GM12891 (cell line): ENCODE data around the gene FBXO31.
"Not testable (repeated sequence)": the region's sequence is repeated elsewhere in the genome, so short reads cannot be mapped to it uniquely, and the experiment has no call there.

Experiments
- DNase-seq: peaks from one replicate; pipeline ENCODE4 v3.0.0; 2011; ENCODE audit warnings: low spot score; ENCODE audit not compliant: insufficient read length
- FAIRE-seq: peaks from 2 replicates; lab custom pipeline; 2011; peaks lifted over from hg19 to GRCh38; lab: Jason Lieb, UNC
- PAX5 ChIP-seq: IDR thresholded peaks from 2 replicates; pipeline ENCODE4 v1.6.1; 2011; ENCODE audit warnings: low read length, moderate library complexity, mild to moderate bottlenecking; ENCODE audit not compliant: insufficient read depth, severe bottlenecking
- POLR2A ChIP-seq: IDR thresholded peaks from 2 replicates; pipeline ENCODE4 v1.6.1; 2011; ENCODE audit warnings: low read depth, low read length, control low read depth
- POLR2AphosphoS5 ChIP-seq: IDR thresholded peaks from 2 replicates; pipeline ENCODE4 v1.6.1; 2011; ENCODE audit warnings: low read depth, low read length, control low read depth
- POU2F2 ChIP-seq: IDR thresholded peaks from 2 replicates; pipeline ENCODE4 v1.6.1; 2011; ENCODE audit warnings: low read depth, mild to moderate bottlenecking, control low read depth, low read length, moderate library complexity
- SPI1 ChIP-seq: IDR thresholded peaks from 2 replicates; pipeline ENCODE4 v1.6.1; 2011; ENCODE audit warnings: low read depth, low read length, control low read depth
- TAF1 ChIP-seq: IDR thresholded peaks from 2 replicates; pipeline ENCODE4 v1.6.1; 2011; ENCODE audit warnings: low read depth, low read length, control low read depth

FBXO31 gene

DNA sequence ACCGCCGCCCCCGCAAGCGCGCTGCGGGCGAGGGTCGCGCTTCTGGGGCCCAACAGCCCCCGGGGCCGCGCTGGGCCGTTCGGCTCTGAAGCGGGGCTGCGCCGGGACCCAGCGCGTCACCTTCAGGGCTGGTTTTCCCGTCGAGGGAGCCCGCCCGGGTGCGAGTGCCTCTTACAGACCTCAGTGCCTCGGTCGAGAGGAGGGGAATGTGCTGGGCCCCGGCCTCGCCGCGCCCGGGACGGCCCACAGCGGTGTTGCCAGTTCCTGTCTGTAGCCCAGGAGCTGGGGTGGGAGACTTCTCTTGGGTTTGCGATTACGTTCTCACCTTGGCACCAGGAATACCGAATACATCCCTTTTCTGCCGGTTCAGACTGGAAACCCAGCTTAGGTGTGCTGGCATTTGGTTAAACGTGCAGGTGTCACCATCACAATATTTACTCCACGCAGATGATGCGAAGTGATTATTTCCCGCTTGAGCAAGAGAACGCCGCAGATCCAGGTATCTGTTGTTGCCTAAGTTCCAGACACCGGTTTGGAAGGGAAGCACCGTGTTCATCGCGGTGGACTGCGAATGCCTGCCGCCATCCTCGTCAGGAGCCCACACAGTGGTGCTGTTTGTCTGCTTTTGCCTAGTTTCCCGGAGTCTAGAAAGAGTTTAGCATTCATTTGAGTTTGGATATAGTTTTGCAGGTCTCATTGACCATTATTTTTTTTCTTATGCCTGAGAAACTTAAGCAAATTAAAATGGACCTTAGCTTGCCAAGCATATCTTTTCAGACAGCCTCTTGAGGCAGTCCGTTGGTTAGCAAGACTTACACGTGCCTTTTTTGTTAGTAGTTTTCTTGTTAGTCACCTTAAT, 9.5 kb upstream of the FBXO31 start:
- DNase-seq (no peak), FAIRE-seq (peak; percentile 13)
- TF ChIP-seq POLR2A (no peak), SPI1 (0 out of 2 replicates have a peak, but pooled peaks have one; percentile 7), TAF1 (0 out of 2 replicates have a peak, but pooled peaks have one; percentile 30)

DNA sequence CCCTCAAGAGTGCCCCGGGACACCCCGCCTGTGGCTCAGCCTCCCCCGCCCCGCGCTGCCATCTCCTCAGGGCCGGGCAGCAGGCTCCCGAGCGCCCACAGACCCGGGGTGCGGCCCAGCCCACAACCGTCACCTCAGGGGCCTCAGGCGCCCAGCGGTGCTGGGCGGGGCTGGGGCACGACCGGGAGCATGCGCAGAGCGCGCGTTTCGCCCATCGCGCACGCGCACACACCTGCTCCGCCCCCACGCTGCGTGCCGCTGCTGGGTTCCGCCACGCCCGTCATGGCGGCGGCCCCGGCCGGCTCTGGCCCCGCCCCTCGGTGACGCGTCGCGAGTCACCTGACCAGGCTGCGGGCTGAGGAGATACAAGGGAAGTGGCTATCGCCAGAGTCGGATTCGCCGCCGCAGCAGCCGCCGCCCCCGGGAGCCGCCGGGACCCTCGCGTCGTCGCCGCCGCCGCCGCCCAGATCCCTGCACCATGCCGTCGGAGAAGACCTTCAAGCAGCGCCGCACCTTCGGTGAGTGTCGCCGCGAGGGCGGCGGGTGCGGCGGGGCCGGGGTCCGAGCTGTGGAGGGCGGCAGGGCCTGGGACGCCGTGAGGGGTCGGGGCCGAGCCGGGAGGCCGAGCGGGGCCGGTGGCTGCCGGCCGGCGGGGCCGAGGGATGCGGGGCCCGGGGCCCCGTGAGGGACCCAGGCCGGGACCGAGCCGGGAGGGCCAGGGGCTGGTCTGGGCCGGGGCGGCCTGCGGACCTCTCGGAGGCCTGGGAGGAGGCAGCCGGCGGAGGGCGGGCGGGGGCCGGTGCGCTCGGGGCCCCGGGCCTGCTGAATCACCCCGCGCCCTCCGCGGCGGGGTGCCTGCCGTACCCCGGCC, 8.6 kb upstream of the FBXO31 start, which contains the start of gene MAP1LC3B:
TSS of gene MAP1LC3B (plus strand) at position 387 of the 871 bp plus-strand sequence. CDS start at position 479, 92 bp downstream.
- FAIRE-seq (peak; percentile 96), DNase-seq (peak; percentile 92)
- TF ChIP-seq POLR2AphosphoS5 (peak; percentile 55), POU2F2 (peak; percentile 28; the same call in 1 of the 2 replicates), SPI1 (peak; percentile 46), TAF1 (peak; percentile 93), POLR2A (peak; percentile 66), PAX5 (no peak)

DNA sequence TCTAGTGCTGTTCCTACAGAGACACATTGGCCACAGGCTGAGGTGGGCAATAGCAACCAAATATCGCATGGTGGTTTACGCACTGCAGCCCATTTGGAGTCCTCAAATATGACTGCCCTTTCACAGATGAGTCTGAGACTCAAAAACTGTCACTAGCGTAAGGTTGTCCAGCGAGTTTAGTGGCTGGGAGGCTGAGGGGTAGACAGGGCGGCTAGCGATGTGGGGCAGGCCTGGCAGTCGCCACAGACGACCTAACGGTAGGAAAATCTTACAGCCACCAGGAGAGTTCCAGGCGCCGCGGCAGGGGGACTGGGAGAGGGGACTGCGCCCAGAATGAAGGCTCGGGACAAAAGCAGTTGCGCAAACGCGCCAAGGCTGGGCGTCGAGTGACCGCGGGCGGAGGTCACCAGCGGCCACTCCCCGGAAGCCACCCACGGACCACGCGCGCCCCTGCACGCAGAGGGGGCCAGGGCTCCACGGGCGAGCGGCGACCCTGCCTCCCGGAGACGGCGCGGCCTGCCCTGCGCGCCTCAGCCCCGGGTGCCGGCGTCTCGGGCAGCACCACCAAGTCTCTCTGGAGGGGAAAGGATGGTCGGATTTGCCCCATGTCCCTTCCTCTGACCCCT, 7.9 kb upstream of the FBXO31 start:
- no peak for DNase-seq
- no peak for FAIRE-seq
- no peak for TF ChIP-seq TAF1
- TF ChIP-seq POU2F2, result no peak
- TF ChIP-seq POLR2AphosphoS5, result no peak
- no peak for TF ChIP-seq POLR2A
- TF ChIP-seq PAX5, result no peak
- no peak for TF ChIP-seq SPI1

DNA sequence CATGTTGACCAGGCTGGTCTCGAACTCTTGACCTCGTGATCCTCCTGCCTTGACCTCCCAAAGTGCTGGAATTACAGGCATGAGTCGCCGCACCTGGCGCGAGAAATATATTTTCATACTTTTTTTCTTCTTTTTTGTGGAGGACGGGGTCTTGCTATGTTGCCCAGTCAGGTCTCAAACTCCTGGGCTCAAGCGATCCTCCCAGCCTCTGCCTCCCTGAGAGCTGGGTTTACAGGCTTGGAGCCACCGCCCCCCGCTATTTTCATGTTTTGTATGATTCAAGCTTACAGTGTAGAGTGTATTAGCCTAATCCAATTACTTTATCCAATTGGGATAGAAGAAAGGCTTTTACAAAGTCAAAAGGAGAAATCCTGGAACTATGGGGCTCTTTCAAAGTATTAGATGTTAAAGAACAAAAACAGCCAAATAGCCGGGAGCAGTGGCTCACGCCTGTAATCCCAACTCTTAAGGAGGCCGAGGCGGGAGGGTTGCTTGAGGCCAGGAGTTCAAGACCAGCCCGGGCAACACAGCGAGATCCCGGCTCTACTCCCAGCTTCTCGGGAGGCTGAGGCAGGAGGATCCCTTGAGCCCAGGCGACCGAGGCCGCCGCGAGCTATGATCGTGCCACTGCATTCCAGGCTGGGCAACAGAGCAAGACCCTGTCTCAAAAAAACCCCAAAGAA, 7.2 kb upstream of the FBXO31 start:
- DNase-seq, result no peak
- TF ChIP-seq PAX5, result no peak
- no peak for TF ChIP-seq POU2F2
- TF ChIP-seq POLR2A, result no peak
- no peak for TF ChIP-seq SPI1
- TF ChIP-seq TAF1, result no peak
- no peak for TF ChIP-seq POLR2AphosphoS5
- no peak for FAIRE-seq

DNA sequence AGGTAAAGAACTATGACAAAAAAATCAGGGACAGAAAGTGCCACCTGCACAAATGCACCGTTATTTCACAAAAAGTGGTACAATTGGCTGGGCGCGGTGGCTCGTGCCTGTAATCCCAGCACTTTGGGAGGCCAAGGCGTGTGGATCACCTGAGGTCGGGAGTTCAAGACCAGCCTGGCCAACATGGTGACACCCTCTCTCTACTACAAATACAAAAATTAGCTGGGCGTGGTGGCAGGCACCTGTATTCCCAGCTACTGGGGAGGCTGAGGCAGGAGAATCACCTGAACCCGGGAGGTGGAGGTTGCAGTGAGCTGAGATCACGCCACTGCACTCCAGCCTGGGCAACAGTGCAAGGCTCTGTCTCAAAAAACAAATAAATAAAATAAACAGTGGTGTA, 6.3 kb upstream of the FBXO31 start:
- FAIRE-seq, result not testable (repeated sequence)

DNA sequence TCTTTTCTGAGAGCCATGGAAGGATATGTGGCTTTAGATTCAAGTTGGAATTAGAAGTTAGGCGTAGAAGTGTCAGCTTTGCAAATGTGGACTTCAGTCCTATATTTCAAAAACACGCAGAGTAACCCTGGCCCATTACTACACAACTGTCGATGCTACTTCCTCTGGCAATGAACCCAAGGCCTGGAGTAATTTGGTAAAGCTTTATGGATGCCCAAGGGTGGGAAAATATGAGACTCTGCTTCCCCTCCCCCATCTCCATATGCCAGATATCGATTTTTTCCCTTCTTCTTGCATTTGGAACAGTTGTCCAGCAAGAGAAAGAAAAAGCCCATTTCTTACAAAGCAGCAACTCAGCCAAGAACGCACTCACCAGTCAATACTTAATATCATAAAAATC, 5.7 kb upstream of the FBXO31 start:
- FAIRE-seq, result no peak
- DNase-seq, result no peak
- TF ChIP-seq SPI1, result no peak
- no peak for TF ChIP-seq POLR2A
- no peak for TF ChIP-seq POU2F2
- no peak for TF ChIP-seq TAF1

More for the DNA sequence above, 6.3 kb upstream of the FBXO31 start:
- DNase-seq, result not testable (repeated sequence)

DNA sequence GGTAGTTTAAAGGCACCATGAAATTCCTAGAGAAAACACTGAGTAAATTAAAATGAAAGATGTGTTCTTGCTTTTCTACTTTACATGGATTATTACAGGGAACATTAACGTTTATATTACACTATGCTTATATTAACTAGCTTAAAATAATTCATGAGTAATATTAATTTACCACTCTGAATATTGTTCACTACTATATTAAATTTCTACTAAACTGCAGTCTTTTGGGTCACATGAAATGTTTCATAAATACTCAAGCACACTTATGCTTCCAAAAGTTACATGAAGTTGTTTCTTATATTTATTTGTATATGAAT, 5.2 kb upstream of the FBXO31 start:
- FAIRE-seq, result no peak
- no peak for DNase-seq
- TF ChIP-seq SPI1 (no peak), POLR2A (no peak), POLR2AphosphoS5 (no peak)

DNA sequence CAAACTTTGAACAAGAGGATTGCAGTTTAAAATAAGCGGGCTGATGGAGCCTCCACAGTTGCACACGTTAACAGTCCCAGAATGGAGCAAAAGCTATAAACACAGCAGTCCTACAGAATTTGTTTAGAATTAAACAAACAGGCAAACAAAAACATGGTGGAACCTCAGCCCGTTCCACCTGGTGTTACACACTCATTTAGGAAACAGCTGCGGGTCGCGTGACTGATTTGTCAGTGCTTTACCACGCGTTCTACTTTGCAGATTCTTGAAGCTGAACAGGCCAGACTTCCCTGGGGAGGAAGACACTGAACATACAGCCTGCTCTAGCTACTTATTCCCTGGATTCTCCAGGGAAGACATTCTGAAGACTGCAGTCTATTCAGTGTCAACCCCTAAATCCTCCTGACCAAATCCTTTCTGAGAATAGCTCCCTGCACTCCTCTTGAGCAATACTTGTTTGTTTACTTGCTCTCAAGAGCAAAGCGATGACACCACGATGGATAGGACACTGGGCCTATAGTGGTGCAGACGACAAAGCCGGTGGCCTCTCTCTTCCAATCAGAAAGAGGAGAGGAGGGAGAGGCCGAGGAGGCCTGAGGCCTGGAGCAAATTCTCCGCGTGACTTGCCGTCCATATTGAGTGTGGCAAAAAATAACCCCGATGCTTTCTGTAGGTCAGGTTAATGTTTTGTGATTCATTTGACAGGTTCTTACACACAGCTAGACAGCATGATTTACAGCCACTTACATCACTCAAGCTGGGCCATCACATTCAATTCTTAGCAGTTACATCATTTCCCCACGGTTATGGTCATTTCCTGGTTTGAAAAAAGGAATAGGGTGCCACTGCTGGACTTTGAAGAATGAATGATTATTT, 4.6 kb upstream of the FBXO31 start:
- peak; percentile 85 for FAIRE-seq
- DNase-seq, result peak; percentile 70
- no peak for TF ChIP-seq POLR2AphosphoS5
- no peak for TF ChIP-seq PAX5
- TF ChIP-seq POLR2A, result peak; percentile 48; the same call in 1 of the 2 replicates
- peak; percentile 32; the same call in 1 of the 2 replicates for TF ChIP-seq SPI1
- 0 out of 2 replicates have a peak, but pooled peaks have one; percentile 40 for TF ChIP-seq TAF1
- no peak; the same call in 1 of the 2 replicates for TF ChIP-seq POU2F2

DNA sequence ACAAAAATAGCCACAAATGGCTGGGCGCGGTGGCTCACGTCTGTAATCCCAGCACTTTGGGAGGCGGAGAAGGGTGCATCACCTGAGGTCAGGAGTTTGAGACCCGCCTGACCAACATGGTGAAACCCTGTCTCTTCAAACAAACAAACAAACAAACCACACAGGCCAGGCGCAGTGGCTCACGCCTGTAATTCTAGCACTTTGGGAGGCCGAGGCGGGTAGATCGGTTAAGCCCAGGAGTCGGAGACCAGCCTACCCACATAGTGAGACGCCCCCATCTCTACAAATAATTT, 1.2 kb upstream of the FBXO31 start:
- not testable (repeated sequence) for FAIRE-seq, DNase-seq
